Pons (tissue), 1 donor: ENCODE data around the gene PLCH1.

Experiments used
- DNase-seq: peaks from one replicate; pipeline ENCODE4 v3.0.0-alpha.2; 2016; ENCODE audit warnings: low spot score

Gene PLCH1

GRCh38 chr3:155528579-155528978 is 216.3 kb downstream of the PLCH1 start:
- no peak for DNase-seq

DNA sequence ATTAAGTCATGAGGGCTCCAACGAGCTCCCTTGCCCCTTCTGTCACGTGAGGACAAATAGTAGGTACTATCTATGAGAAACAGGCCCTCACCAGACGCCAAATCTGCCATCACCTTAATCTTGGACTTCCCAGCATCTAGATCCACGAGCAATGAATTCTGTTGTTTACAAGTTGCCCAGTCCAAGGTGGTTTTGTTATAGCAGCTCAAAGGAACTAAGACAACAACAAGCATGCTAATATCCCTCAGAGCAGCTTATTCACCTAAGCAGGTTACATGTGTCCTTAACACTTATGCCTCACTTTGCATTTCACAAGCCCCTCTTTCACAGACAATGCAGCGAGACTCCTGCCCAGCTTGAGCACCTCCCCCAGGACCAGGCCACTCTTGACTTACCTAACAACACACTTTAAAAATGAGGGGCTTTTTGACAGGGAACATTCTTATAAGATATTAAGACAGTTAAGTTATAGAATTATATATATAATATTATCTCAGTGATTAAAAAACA is 219.5 kb downstream of the PLCH1 start:
- DNase-seq, result no peak

GRCh38 chr3:155520463-155520862 is 224.4 kb downstream of the PLCH1 start:
- DNase-seq, result no peak

GRCh38 chr3:155519078-155519477 is 225.8 kb downstream of the PLCH1 start:
- DNase-seq, result no peak

DNA sequence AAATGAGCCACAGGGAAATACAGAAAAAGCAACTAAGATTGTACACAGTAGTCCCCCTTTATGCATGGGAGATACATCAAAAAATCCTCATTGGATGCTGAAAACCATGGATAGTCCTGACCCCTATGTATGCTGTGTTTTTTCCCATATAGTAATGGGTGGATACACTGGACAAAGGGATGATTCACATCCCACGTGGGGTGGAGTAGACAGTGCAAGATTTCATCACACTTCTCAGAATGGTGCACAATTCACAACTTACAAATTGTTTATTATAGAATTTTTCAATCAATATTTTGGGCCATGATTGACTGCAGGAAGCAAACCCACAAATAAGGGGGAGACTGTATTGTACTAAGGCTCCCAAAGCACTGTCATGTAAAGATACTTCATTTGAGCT is 227.0 kb downstream of the PLCH1 start:
- no peak for DNase-seq

DNA sequence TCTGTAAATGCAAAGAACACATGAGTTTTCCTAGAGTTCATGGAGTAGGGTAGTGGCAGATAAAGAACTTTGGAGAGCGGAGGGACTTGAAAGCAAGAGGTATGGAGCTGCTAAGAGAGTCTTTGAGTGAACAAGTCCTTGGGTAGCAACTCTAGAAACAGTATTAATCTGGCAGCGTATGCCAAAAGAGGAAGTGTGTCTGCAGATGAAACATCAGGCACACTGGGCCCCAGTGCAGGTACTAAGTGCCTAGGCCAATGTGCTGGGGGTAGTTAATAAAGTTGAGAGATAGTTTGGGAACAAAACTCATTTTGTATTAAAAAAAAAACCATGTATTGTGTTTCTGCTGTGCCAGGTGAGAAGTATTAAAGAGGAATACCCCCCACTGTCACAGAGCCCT is 228.4 kb downstream of the PLCH1 start:
- DNase-seq, result no peak

- no peak for DNase-seq
Measured at GRCh38 chr3:155512867-155513261, 232.0 kb downstream of the PLCH1 start.

- no peak for DNase-seq
Measured at GRCh38 chr3:155512175-155512866, 232.6 kb downstream of the PLCH1 start.

GRCh38 chr3:155504682-155505081 is 240.2 kb downstream of the PLCH1 start:
- DNase-seq, result no peak

DNA sequence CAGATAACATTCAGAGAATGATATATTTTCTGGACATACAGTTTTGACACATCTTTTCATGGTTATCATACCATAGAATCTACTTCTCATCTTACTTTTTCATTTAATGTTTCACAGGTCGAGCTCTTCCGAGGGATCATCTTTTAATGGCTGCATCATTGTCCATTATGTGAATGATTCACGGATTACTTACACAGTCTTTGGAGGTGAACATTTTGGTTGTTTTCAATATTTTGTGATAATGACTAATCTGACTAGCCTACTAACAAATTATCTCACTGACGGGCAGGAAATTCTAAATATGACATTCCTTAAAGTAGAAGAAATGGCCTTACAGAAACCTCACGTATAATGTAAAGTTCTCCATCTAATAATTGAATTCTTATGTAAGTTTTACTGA is 242.2 kb downstream of the PLCH1 start:
- no peak for DNase-seq

DNA sequence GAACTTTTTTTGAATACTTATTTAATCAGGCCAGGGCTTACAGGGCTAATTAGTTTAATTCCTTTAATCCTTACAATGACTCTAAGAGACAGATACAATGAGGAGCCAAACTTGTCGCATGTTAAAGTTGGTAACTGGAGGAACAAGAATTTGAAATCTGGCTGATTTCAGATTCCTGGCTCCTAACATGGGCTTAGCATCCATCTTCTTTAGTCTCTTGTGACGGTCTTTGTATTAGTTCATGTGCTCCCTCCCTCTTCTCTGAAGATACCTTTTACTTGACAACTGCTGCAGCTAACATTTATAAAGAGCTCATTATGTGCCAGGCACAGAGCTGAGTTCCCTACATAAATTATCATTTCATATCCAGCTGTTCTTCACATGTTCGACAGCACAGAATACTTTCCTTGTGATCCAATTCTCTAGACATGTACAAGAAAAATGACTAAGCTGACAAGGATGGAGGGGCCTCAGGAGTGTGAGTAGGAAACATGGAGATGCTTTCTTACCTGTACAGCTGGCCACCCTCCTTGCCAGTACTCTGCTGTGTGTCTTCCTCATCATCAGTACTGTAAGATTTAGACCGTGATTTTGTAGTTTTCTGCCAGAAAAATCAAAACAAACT is 244.6 kb downstream of the PLCH1 start:
- no peak for DNase-seq

GRCh38 chr3:155497930-155498647 is 246.8 kb downstream of the PLCH1 start:
- no peak for DNase-seq

- DNase-seq, result no peak
Measured at GRCh38 chr3:155496206-155496605, 248.7 kb downstream of the PLCH1 start.

DNA sequence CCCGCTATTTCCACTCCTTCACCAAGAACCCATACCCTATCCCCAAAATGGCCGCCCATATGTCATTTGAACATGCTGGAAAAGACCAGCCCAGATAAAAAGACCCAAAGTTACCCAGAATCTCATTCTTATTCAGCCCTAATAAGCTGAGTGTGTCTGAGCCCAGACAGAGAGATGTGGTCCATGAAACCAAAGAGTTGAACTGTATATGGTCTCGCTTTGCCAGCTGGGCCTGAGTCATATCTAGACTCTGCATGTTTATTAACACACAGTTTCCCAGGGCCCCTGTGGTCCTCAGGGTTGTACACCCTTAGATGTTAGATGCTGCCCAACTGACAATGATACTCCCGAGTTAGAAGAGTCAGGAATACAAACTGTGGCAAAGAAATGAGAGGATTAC is 249.5 kb downstream of the PLCH1 start:
- no peak for DNase-seq

DNA sequence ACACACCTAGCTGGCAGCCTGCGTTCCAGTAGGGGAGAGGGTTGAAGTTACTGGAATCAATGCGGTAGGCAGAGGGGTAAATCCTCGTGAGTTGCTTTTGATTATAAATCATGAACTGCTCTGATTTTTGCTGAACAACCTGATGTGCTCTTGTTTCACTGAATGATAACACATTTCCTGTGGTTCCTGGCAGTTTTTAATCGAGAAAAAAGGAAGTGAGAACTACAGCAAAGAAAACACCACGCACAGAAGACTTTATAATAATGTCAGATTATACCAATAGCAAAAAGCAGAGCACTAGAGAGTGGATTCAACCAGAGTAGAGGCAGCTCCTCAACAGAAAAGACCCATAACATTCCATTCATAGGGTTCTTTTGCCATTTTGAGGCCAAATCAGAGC is 250.5 kb downstream of the PLCH1 start:
- no peak for DNase-seq

GRCh38 chr3:155492841-155493240 is 252.0 kb downstream of the PLCH1 start:
- no peak for DNase-seq

- DNase-seq, result no peak
Measured at GRCh38 chr3:155491696-155492095, 253.2 kb downstream of the PLCH1 start.

GRCh38 chr3:155488671-155489070 is 256.2 kb downstream of the PLCH1 start:
- no peak for DNase-seq

- DNase-seq, result no peak
Measured at GRCh38 chr3:155485897-155486296, 259.0 kb downstream of the PLCH1 start.

DNA sequence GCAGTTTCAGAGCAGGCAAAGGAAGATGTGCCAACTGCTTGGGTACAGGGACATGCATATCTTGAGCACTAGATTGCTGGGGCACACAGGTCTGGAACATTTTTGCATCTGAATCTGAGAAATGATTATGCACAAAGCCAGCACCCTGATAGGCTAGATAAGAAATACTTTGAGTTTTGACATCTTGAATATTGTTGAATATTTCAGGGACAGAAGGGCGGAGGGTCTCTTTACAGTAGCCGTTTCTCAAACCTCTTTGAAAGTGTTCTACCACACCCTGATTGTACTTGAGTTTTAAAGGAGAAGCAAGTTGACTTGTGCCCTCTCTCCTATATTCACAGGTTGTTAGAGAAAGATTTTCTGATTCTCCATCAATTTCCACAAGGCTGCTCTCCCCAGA is 263.3 kb downstream of the PLCH1 start:
- DNase-seq, result no peak

DNA sequence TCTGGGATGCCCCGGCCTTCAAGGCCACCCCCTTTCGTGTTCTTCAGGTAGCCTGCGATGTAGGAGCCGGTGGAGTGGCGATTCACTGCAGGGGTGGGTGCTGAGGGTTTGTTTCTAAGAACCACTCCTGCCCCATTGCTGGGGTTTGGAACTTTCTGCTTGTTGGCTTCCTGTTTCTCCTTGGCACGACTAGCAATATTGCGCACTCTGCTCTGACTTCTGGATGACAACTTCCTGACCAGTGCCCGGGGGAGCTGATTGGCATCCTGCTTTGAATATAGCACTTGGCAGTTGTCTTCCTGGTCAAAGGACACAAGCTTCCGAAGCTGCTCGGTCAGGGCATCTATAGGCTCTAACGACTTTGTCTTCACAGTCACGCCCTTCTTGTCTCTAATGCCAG is 263.8 kb downstream of the PLCH1 start:
- DNase-seq, result no peak

DNA sequence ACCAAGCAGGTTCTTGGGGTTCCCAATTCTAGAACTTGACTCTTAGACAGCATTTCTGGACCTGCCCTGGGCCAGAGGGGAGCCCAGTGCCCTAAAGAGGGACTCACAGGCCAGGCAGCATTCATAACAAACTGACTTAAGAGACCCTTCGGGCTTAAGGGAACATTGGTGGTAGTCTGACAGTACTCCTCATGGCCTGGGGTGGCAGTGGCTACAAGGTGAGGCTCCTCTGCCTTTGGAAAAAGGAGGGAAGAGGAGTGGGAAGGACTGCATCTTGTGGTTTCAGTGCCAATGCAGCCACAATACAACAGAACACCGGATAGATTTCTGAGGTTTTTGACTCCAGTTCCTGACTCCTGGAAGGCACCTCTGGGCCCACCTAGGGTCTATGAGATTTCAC is 279.2 kb downstream of the PLCH1 start:
- no peak for DNase-seq

- DNase-seq, result no peak
Measured at GRCh38 chr3:155462672-155463071, 282.2 kb downstream of the PLCH1 start.
